ENCODE data around the gene FYN.
"Not testable (repeated sequence)": the region's sequence is repeated elsewhere in the genome, so short reads cannot be mapped to it uniquely, and the experiment has no call there.

FYN gene

GRCh38 chr6:111660531-111660930 is 212.7 kb downstream of the FYN start:
- no peak for DNase-seq (ENCODE audit: low read depth)

- DNase-seq (ENCODE audit: low read depth), result no peak
These were observed 214.6 kb downstream of the FYN start for GRCh38 chr6:111658462-111659154.

- no peak for DNase-seq (ENCODE audit: low read depth)
These were observed 216.1 kb downstream of the FYN start for GRCh38 chr6:111657146-111657545.

GRCh38 chr6:111653979-111654378 is 219.3 kb downstream of the FYN start:
- DNase-seq (ENCODE audit: low read depth), result no peak

GRCh38 chr6:111653434-111653833 is 219.8 kb downstream of the FYN start:
- DNase-seq (ENCODE audit: low read depth), result no peak

GRCh38 chr6:111652156-111652555 is 221.1 kb downstream of the FYN start:
- no peak for DNase-seq (ENCODE audit: low read depth)

GRCh38 chr6:111651185-111652034 is 221.8 kb downstream of the FYN start:
- no peak for DNase-seq (ENCODE audit: low read depth)

- no peak for DNase-seq (ENCODE audit: low read depth)
These were observed 223.2 kb downstream of the FYN start for GRCh38 chr6:111650049-111650448.

- DNase-seq (ENCODE audit: low read depth), result no peak
These were observed 225.2 kb downstream of the FYN start for GRCh38 chr6:111648100-111648499.

GRCh38 chr6:111646942-111647341 is 226.3 kb downstream of the FYN start:
- DNase-seq (ENCODE audit: low read depth), result no peak

GRCh38 chr6:111646034-111646433 is 227.2 kb downstream of the FYN start:
- DNase-seq (ENCODE audit: low read depth), result no peak

- DNase-seq (ENCODE audit: low read depth), result no peak
These were observed 228.3 kb downstream of the FYN start for GRCh38 chr6:111644893-111645430.

GRCh38 chr6:111642463-111643158 is 230.6 kb downstream of the FYN start:
- no peak for DNase-seq (ENCODE audit: low read depth)

- no peak for DNase-seq (ENCODE audit: low read depth)
These were observed 234.0 kb downstream of the FYN start for GRCh38 chr6:111639266-111639665.

- DNase-seq (ENCODE audit: low read depth), result not testable (repeated sequence)
These were observed 238.3 kb downstream of the FYN start for GRCh38 chr6:111634981-111635380.

- DNase-seq (ENCODE audit: low read depth), result no peak
These were observed 239.4 kb downstream of the FYN start for GRCh38 chr6:111633822-111634221.

GRCh38 chr6:111632468-111633247 is 240.6 kb downstream of the FYN start:
- no peak for DNase-seq (ENCODE audit: low read depth)

GRCh38 chr6:111631903-111632460 is 241.3 kb downstream of the FYN start:
- DNase-seq (ENCODE audit: low read depth), result no peak

GRCh38 chr6:111631018-111631417 is 242.2 kb downstream of the FYN start:
- DNase-seq (ENCODE audit: low read depth), result no peak

GRCh38 chr6:111628142-111628850 is 245.0 kb downstream of the FYN start:
- DNase-seq (ENCODE audit: low read depth), result no peak

GRCh38 chr6:111626441-111626840 is 246.8 kb downstream of the FYN start:
- DNase-seq (ENCODE audit: low read depth), result no peak

All from stimulated activated CD8-positive, alpha-beta memory T cell treated with anti-CD3 and anti-CD28 coated beads, Interleukin-7, amount 100 ng/mL, for 24 hours (primary cell).